Embryonic facial prominence (tissue), 1 donor: ENCODE measurements around the gene SLC27A1.

Experiments
- DNase-seq: peaks from one replicate; pipeline ENCODE4 v3.0.0-alpha.2; 2016; ENCODE audit errors: extremely low spot score

Gene SLC27A1

DNA sequence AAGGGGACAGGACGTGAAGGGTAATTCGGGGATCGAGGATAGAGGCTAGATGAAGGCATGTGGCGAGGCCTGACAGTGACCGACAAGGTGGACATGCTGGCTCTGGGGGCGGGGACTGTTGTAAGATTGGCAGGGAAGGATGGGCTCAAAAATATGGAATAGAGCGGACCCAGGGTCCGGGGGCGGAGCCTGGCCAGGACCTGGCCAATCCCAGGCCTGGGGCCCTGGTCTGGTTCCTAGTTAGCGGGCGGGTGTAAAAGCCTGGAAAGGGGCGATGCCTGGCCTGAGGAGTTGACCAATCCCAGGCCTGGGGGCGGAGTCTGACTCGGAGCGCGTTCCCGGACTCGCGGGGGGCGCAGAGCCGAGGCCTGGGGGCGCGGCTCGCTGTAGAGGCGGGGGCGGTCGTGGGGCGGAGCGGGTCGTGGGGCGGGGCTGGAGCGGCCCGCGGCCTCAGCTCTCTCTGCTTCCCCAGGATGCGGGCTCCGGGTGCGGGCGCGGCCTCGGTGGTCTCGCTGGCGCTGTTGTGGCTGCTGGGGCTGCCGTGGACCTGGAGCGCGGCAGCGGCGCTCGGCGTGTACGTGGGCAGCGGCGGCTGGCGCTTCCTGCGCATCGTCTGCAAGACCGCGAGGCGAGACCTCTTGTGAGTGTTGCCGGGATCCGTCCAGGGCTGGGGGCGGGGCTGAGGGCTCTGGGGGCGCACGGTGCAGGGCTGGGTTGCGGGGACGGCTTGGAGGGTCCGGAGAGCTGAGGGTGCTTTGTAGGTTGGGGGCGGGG lies at the start of gene SLC27A1:
TSS of gene SLC27A1 (plus strand) at position 457 of the 774 bp plus-strand sequence. CDS start at position 474, 17 bp downstream.
- peak; percentile 97 for DNase-seq

DNA sequence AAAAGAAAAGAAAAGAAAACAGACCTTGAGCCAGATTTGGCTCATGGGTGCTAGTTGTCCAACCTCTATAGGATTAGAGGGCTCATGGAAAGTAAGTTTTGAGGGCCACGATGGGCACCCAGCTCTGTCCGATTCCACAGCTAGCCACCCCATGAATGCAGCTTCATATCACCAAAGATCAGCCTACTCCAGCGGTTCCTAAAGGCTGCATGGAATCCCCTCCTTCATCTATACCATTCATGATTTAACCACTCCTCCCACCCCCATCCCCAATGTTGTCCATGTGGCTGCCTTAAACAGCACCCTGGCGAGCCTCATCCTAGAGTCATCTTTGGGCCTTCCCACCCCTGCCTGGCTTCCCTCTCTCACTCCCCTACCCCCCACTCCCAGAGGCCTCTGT lies 48.4 kb upstream of the SLC27A1 start:
- no peak for DNase-seq

DNA sequence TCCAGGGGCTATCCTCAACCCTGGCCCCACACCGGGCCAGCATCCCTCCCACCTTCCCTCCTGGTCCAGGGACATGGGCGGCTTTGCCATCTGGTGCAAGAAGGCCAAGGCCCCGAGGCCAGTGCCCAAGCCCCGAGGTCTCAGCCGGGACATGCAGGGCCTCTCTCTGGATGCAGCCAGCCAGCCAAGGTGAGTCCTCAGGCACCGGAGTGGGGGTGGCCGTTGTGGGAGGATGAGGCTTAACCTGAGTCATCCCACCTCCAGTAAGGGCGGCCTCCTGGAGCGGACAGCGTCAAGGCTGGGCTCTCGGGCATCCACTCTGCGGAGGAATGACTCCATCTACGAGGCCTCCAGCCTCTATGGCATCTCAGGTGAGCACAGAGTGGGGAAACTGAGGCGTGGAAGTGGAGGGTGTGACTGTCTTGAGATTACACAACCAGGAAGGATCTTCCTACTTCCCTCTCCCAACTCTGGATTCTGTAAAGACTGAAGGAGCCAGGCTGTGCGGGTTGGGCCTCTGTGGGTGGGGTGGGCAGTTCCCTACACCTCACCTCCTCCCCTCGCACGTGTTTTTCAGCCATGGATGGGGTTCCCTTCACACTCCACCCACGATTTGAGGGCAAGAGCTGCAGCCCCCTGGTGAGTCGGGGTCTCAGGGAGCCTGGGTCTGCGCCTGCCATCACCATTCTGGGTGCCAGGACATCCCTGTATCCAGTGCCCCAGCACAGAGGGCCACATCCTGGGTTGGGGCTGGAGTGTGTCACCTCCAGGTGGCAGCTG lies 46.7 kb upstream of the SLC27A1 start:
- DNase-seq: no peak

DNA sequence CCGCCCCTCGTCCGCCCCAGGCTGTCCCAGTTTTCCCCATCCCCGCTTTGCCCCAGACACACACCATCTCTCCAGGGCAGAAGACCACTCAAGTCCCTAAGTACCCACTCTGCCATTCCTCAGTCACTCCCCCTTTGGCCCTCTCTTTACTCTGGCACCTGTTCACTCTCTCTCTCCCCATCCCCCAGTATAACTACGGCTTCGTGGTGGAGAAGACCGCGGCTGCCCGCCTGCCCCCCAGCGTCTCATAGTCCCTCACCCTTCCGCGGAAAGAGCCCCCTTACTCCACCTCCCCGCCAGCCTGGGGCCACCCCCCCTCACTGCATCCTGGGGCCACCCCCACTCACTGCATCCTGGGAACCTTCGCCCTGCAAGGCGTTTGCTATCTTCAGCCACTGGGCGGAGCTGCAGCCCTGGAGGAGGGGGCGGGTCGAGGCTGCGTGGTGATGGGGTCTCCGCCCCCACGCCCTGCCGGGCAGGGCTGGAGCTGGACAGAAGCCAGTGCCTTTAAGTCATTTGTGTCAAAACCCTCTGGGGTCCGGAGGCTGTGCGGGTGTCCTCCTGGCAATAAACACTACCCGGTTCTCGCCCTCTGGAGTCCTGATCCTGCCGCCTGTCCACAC lies 45.5 kb upstream of the SLC27A1 start:
- no peak for DNase-seq

DNA sequence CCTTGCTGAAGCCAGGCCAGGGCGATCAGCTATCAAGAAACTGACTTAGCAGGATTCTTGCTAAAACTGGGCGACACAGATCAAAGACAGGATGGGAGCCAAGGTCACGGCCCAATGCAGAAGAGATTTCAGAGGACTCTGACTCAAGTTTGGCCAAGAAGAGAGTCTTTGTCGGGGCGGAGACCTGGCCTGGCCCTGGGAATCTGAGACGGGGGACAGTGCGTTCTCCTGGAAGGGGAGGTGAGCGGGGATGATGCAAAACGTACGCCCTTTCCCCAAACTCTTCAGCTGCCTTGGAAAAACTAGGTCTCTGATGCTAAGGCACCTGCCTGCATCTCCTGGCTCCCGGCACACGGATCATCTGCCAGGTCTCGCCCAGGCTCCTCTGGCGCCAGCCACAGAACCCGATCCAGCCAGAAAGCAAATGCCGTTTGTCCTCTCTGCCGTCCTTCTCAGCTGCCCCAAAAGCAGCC lies 40.6 kb upstream of the SLC27A1 start:
- no peak for DNase-seq

DNA sequence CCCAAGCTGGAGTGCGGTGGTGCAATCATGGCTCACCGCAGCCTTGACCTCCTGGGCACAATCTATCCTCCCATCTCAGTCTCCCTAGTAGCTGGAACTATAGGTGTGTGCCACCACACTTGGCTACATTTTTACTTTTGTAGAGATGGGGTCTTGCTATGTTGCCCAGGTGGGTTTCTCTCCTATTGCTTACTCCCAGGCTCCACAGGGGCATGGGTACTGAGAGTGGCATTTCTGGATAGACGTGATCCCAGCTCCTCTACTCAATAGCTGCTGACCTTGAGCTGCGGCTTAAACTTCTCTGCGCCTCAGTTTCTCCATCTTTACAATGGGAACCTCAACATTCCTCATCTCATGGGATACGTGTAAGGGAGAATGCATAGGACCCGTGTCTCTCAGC lies 38.9 kb upstream of the SLC27A1 start:
- DNase-seq: no peak

DNA sequence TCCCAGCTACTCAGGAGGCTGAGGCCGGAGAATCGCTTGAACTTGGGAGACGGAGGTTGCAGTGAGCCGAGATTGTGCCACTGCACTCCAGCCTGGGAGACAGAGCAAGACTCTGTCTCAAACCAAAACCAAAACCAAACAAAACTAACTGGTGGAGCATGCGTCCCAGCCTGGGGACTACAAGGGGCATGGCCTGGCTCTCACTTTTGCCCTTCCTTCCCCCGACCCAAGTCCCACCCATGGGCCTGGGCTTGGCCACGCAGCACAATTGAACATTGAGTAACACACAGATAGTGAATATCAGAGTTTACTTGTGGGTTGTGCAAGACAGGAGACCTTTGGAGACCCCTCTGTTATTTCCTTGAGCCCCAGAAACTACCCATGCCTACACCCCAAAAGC lies 35.1 kb upstream of the SLC27A1 start:
- no peak for DNase-seq

DNA sequence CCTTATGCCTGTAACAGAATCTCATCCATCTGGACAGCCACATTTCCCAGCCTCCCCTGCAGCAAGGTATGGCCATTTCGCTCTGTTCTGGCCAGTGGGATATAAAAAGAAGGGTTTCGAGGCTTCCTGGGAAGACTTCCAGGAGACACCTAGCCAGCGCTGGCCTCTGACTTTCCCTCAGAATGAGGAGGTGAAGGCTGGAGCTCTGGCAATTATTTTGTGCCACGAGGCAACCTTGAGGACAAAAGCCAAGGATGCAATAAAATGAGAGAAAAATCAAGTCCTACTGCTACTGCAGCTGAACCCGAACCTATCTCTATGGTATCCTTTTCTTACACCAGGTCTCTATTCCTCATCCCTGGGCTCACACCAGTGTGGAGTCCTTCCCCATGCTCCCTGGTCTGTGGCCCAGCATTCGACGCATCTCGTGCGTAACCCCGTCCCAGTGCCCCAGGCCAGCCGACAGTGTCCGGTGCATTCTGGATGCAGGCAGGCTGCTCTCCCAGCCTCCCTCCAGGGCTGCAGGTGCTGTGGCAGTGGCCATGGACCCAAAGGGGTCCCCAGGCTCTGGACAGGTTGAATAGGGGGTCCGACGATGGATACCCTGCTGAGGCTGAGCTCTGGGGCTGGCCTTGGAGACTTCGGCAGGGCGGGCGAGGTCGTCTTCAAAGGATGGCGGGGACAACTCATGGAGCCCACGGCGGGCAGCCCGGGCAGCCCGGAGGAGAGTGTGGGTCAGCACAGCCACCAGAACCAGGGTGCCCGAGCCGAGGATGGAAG lies 34.0 kb upstream of the SLC27A1 start:
- DNase-seq: no peak

DNA sequence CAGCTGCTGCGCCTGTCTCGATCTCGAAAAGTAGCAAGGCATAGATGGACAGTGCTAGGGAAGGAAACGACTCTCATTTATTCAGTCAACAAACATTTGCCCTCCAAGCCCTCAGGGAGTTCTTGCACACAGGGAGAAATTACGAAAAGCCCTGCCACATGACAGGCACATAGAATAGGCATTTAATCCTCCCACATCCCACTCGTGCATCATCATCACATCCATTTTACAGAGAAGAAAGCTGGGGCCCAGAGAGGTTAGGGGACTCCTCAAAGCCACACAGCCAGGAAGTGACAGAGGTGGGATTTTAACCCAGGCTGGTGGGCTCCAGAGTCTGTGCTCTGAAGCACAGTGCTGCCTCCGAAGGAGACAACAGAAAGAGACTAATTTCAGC lies 33.5 kb upstream of the SLC27A1 start:
- DNase-seq: no peak

DNA sequence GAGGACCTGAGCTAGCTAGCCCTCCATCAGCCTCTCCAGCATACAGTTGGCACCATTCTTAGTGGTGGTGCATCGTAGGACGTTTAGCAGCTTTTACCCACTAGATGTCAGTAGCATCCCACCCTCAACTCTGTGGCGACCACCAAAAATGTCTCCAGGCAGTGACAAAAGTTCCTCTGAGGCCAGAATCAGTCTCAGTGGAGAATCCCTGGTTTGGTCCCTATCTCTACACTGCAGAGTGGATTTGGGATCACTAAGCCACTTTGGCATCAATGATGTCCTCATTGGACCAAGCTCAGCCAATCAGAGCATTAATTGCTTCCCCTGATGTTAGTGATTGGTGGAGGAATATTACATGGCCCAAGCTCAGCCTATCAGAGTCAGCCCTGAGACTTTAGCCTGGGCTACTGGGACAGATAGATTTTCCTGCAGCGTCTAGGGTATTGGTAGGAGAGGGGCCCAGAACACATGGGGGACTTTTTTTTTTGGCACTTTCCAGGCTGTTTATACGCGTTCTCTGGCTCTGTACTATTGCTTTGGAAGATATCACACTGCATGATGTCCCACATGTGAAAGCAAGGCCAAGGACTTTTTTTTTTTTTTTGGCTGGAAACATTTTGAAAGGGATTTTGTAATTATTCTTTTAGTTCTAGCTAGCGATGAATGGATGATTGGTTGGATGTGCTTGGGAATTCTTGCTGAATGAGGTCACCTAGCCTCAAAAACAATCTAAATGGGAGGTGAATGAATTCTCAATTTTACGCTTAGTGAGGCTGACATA lies 28.9 kb upstream of the SLC27A1 start:
- no peak for DNase-seq

DNA sequence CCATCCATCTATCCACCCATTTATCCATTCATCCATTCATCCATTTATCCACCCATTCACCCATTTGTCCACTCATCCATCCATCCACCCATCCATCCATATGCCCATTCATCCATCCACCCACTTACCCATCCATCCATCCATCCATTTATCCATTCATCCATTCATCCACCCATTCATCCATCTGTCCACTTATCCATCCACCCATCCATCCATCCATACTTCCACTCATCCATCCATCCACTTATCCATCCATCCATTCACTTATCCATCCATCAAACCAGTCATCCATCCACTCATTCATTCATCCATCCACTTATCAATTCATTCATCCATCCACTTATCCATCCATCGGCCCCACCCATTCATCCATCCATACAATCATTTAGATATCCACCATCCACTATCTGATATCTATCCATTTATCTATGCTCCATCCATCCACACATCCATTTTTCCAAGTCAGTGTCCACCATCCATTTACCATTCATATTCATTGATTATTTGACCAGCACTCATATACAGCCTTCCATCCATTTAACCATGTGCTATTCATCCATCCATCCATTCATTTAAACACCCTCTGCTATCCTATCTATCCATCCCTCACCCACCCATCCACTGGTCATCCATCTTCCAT lies 24.7 kb upstream of the SLC27A1 start:
- DNase-seq: no peak

DNA sequence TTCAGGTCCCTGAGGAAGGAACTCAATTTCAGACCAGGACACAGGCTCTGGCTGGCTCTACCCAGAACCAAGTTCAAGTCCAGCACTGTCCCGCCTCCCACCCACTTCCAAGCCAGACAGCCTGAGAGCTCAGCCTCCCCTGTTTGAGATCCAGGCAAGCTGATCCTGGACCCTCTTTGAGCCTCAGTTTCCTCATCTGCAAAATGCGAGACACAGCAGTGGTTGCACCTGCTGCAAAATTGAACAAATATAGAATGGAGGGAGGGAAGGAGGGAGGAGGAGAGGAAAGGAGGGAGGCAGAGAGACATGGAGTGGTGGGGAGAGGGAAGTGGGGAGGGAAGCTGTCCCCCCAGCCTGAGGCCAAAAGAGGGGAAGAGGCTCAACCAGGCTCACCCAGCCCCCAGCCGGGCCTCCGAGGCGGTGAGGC lies 22.6 kb upstream of the SLC27A1 start:
- no peak for DNase-seq

DNA sequence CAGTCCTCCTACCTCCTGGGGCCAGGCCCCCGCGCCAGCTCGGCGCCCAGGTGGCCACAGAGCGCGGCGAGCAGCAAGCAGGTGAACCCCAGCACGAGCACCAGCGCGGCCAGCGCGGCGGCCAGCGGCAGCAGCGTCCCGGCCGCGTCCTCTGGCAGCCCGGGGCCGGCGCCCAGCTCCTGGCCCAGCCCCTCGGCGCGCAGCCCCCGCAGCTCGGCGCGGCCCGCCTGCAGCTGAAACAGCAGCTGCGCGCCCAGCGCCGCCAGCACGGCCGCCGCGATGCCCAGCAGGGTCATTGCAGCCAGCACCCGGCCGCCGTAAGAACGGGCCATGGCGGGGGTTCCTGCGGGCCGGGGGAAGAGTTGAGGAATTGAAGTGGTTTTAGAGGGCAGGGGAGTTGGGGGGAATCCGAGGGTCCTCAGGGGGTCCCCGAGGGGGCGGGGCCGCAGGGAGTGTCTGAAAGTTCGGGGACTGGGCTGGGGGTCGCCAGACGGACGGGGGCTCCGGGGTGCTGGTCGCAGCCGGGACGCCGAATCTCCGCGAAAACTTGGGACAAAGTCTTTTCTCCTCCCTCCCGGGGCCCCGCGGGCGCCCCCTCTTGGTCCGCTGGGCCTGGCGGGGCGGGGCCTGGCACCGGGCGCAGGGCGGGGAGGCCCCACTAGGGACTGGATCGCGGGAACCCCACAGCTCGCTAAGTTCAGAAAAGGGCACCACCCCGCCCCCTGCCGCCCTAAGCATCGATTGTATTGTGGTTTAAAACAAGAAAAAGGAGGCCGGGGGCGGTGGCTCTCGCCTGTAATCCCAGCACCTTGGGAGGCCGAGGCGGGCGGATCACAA lies 22.0 kb upstream of the SLC27A1 start, which contains the start of gene TMEM221:
TSS of gene TMEM221 (minus strand) at position 538 of the 837 bp plus-strand sequence. CDS start at position 332, 206 bp downstream.
- DNase-seq: no peak

DNA sequence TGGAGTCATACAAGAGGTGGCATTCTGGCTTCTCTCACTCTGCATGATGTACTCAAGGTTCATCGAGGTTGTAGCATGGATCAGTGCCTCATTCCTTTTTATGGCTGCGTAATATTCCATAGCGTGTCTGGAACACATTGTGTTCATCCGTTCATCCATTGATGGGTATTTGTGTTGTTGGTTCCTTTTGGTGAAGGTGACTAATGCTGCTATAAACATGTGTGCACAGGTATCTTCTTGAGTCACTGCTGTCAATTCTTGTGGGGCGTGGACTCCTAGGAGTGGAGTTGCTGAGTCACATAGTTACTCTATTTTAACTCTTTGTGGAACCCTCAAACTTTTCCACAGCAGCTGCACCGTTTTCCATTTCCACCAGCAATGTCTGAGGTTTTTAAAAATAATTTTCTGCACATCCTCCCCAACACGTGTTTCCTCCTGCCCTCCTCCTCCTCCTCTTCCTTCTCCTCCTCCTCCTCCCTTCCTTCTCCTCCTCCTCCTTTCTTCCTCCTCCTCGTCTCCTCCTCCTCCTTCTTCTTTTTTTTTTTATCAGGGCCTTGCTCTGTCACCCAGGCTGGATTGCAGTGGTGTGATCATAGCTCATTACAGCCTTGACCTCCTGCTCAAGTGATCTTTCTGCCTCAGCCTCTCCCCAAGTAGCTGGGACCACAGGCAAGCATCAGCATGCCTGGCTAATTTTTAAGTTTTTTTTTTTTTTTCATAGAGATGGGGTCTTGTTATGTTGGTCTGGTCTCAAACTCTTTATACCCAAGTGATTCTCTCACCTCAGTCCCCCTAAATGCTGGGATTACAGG lies 19.9 kb upstream of the SLC27A1 start:
- no peak for DNase-seq

DNA sequence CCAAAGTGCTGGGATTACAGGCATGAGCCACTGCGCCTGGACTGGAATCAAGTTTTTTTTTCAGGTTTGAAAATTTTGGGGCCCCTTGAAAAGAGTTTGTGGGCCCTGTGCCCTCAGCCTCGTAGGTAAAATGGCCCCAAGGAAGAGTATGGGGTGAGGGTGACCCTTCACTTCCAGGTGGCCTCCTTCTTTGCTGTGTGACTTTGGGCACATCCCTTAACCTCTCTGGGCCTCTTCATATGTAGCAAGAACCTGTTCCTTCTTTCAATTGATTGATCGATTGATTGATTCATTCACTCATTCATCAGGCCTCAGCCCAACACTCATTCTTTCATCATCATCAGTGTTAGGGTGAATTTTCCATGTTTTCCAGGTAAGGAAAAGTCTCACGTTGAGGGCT lies 18.5 kb upstream of the SLC27A1 start:
- no peak for DNase-seq

DNA sequence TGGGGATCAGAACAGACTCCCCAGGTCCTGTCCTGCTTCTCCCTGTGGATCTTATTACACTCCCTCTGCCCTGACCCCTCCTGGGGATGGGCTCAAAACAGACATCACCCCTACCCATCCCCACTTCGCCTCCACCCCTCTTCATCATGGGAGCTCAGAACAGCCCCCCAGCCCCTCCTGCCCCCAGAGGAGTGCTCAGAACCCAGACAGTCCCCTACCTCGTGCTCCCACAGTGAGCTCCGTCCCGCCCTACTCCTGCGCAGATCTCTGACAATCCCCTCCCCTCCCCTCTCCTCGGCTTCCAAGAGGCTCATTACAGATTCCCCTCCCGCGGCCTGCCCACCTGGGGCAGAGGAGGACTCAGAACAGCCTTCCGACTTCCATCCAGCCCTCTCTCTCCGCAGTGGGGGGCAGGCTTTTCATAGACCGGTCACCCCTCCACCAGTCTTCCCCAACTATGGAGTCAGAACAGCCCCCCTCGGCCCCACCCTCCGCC lies 15.7 kb upstream of the SLC27A1 start:
- no peak for DNase-seq

DNA sequence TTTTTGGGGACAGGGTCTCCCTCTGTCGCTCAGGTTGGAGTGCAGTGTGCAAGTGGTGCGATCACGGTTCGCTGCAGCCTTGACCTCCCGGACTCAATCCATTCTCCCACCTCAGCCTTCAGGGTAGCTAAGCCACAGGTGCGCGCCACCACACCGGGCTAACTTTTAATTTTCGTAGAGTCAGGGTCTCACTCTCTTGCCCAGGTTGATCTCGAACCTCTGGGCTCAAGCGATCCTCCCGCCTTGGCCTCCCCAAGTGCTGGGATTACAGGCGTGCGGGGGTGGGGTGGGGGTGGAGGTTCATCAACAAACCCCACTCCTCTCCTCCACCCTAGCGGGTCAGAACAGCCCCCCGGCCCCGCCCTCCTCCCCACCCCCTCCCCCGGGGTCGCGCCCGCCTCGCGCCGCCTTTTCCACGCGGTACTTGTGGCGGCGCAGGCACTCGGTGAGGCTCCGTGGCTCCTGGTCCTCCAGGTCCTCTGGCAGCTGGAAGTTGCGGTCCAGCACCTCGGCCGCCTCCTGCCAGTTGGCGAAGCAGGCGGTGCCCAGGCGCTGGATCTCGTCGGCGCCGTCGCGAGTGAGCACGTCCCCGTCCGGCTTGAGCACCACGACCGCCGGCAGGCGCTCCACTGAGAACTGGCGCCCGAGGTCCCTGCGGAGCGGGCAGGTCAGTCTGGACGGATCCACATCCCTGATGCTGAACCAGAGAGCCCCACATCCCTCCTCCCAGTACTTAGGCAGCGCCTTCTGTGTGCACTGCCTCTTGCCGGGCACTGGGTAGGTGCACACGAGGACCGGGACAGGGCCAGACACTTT lies 14.8 kb upstream of the SLC27A1 start:
- no peak for DNase-seq
